ENCODE data around the gene NRXN3.
"Not testable (repeated sequence)": the region's sequence is repeated elsewhere in the genome, so short reads cannot be mapped to it uniquely, and the experiment has no call there.

Gene NRXN3

GRCh38 chr14:79098324-79098723 lies 928.2 kb downstream of the NRXN3 start:
- no peak for DNase-seq

- no peak for DNase-seq
Observed at GRCh38 chr14:79100578-79100977, 930.4 kb downstream of the NRXN3 start.

- DNase-seq: no peak
Observed at GRCh38 chr14:79101388-79101787, 931.2 kb downstream of the NRXN3 start.

GRCh38 chr14:79103764-79104163 lies 933.6 kb downstream of the NRXN3 start:
- no peak for DNase-seq

GRCh38 chr14:79110564-79110963 lies 940.4 kb downstream of the NRXN3 start:
- not testable (repeated sequence) for DNase-seq

GRCh38 chr14:79111987-79112501 lies 941.9 kb downstream of the NRXN3 start:
- no peak for DNase-seq

- DNase-seq: no peak
Observed at GRCh38 chr14:79117561-79117960, 947.4 kb downstream of the NRXN3 start.

- no peak for DNase-seq
Observed at GRCh38 chr14:79118291-79118690, 948.1 kb downstream of the NRXN3 start.

- no peak for DNase-seq
Observed at GRCh38 chr14:79134361-79134760, 964.2 kb downstream of the NRXN3 start.

GRCh38 chr14:79136071-79137044 lies 966.2 kb downstream of the NRXN3 start:
- DNase-seq: no peak

GRCh38 chr14:79137045-79137430 lies 966.9 kb downstream of the NRXN3 start:
- no peak for DNase-seq

- no peak for DNase-seq
Observed at GRCh38 chr14:79137836-79138235, 967.7 kb downstream of the NRXN3 start.

GRCh38 chr14:79144896-79145295 lies 974.7 kb downstream of the NRXN3 start:
- DNase-seq: no peak

- DNase-seq: no peak
Observed at GRCh38 chr14:79150226-79150625, 980.1 kb downstream of the NRXN3 start.

GRCh38 chr14:79157369-79157768 lies 987.2 kb downstream of the NRXN3 start:
- no peak for DNase-seq

GRCh38 chr14:79161571-79161970 lies 991.4 kb downstream of the NRXN3 start:
- no peak for DNase-seq

GRCh38 chr14:79162833-79163232 lies 992.7 kb downstream of the NRXN3 start:
- DNase-seq: no peak

GRCh38 chr14:79165471-79166090 lies 995.4 kb downstream of the NRXN3 start:
- no peak for DNase-seq

GRCh38 chr14:79166171-79166570 lies 996.0 kb downstream of the NRXN3 start:
- DNase-seq: no peak

GRCh38 chr14:79167957-79168356 lies 997.8 kb downstream of the NRXN3 start:
- DNase-seq: no peak

GRCh38 chr14:79175671-79176070 lies 1005.5 kb downstream of the NRXN3 start:
- no peak for DNase-seq

GRCh38 chr14:79177106-79177505 lies 1006.9 kb downstream of the NRXN3 start:
- DNase-seq: no peak

GRCh38 chr14:79178719-79179118 lies 1008.5 kb downstream of the NRXN3 start:
- no peak for DNase-seq

- no peak for DNase-seq
Observed at GRCh38 chr14:79179985-79180384, 1009.8 kb downstream of the NRXN3 start.
